ENCODE results near the gene CHPT1.
"Not testable (repeated sequence)": the region's sequence is repeated elsewhere in the genome, so short reads cannot be mapped to it uniquely, and the experiment has no call there.

The CHPT1 gene

GRCh38 chr12:101697197-101697929 is at the start of gene CHPT1:
CHPT1 (plus strand) TSS chr12:101697640; CDS start chr12:101697862, 222 bp downstream.
- no peak for DNase-seq

GRCh38 chr12:101647711-101648110 is 49.7 kb upstream of the CHPT1 start:
- DNase-seq = no peak

GRCh38 chr12:101648195-101648594 is 49.2 kb upstream of the CHPT1 start:
- DNase-seq = no peak

GRCh38 chr12:101650346-101651117 is 46.9 kb upstream of the CHPT1 start:
- DNase-seq = no peak

GRCh38 chr12:101653030-101653429 is 44.4 kb upstream of the CHPT1 start:
- DNase-seq = no peak

GRCh38 chr12:101653503-101653902 is 43.9 kb upstream of the CHPT1 start:
- no peak for DNase-seq

- no peak for DNase-seq
Observed at GRCh38 chr12:101654442-101654841, 43.0 kb upstream of the CHPT1 start.

GRCh38 chr12:101655393-101655792 is 42.0 kb upstream of the CHPT1 start:
- no peak for DNase-seq

- not testable (repeated sequence) for DNase-seq
Observed at GRCh38 chr12:101660662-101661061, 36.8 kb upstream of the CHPT1 start.

GRCh38 chr12:101663298-101663697 is 34.1 kb upstream of the CHPT1 start:
- DNase-seq = no peak

GRCh38 chr12:101664992-101665391 is 32.4 kb upstream of the CHPT1 start:
- no peak for DNase-seq

- DNase-seq = no peak
Observed at GRCh38 chr12:101666052-101666728, 31.2 kb upstream of the CHPT1 start.

GRCh38 chr12:101667591-101667990 is 29.8 kb upstream of the CHPT1 start:
- DNase-seq = no peak

GRCh38 chr12:101670007-101670671 is 27.3 kb upstream of the CHPT1 start:
- DNase-seq = no peak

- DNase-seq = no peak
Observed at GRCh38 chr12:101671157-101671791, 26.2 kb upstream of the CHPT1 start.

- no peak for DNase-seq
Observed at GRCh38 chr12:101671833-101672232, 25.6 kb upstream of the CHPT1 start.

- no peak for DNase-seq
Observed at GRCh38 chr12:101675555-101675954, 21.9 kb upstream of the CHPT1 start.

GRCh38 chr12:101676497-101676896 is 20.9 kb upstream of the CHPT1 start:
- DNase-seq = not testable (repeated sequence)

- DNase-seq = no peak
Observed at GRCh38 chr12:101678081-101678480, 19.4 kb upstream of the CHPT1 start.

GRCh38 chr12:101680240-101680639 is 17.2 kb upstream of the CHPT1 start:
- DNase-seq = no peak

GRCh38 chr12:101680647-101681046 is 16.8 kb upstream of the CHPT1 start:
- no peak for DNase-seq

GRCh38 chr12:101681627-101682026 is 15.8 kb upstream of the CHPT1 start:
- DNase-seq = not testable (repeated sequence)

GRCh38 chr12:101685092-101685491 is 12.3 kb upstream of the CHPT1 start:
- DNase-seq = no peak

Data from cerebellar nuclear complex (tissue), 1 donor.